IMR-90 (cell line): ENCODE data around the gene C1QTNF8. TPM values are rescaled to one million over a fixed set of nuclear protein-coding genes. Genes with fewer than 3 reads are reported as not detected.

Source experiments
- ATAC-seq: fragments of 200-7000 bp; cut with Tn5 transposase; 2 replicates; pipeline ENCODE4 v1.9.1; 2020; ENCODE audit warnings: low read depth, mild to moderate bottlenecking, moderate library complexity
- BruUV-seq: library from RNA; stranded (reverse); fragments of 400-500 nt; replicated peaks from 2 replicates; lab custom pipeline; 2021; lab: Mats Ljungman, UMichigan
- CTCF ChIA-PET: fragments of 300-600 bp; formaldehyde crosslinking; extraction: SDS; loops from one replicate; lab custom pipeline; 2021; ENCODE audit warnings: antibody characterized with exemption; lab: Yijun Ruan, JAX
- POLR2A ChIA-PET: fragments of 300-600 bp; sonication (Branson Sonifier 250); formaldehyde crosslinking; loops from one replicate; lab custom pipeline; 2022; ENCODE audit warnings: antibody characterized with exemption; ENCODE audit not compliant: unreplicated experiment; lab: Charles Lee
- DNase-seq: peaks from one replicate; pipeline ENCODE4 v3.0.0; 2013
- H2AFZ ChIP-seq: replicated peaks from 2 replicates; pipeline ENCODE3; 2013; ENCODE audit warnings: low read length, mild to moderate bottlenecking; ENCODE audit not compliant: poor library complexity
- H2AK5ac ChIP-seq: 2 replicates; pipeline ENCODE4 v1.6.1; 2013; ENCODE audit warnings: low read depth, low read length, inconsistent platforms
- H2AK9ac ChIP-seq: replicated peaks from 2 replicates; pipeline ENCODE3; 2013; ENCODE audit warnings: mild to moderate bottlenecking, low read depth, low read length, moderate library complexity; ENCODE audit not compliant: poor library complexity
- H2BK120ac ChIP-seq: 2 replicates; pipeline ENCODE4 v1.6.1; 2013; ENCODE audit warnings: low read depth, low read length, inconsistent platforms
- H2BK15ac ChIP-seq: 3 replicates; pipeline ENCODE4 v1.6.1; 2013; ENCODE audit warnings: low read depth, low read length, inconsistent platforms
- H2BK20ac ChIP-seq: 2 replicates; pipeline ENCODE4 v1.6.1; 2013; ENCODE audit warnings: low read depth, mild to moderate bottlenecking, inconsistent platforms, low read length, moderate library complexity
- H2BK5ac ChIP-seq: 2 replicates; pipeline ENCODE4 v1.6.1; 2013; ENCODE audit warnings: mild to moderate bottlenecking, low read depth, low read length, inconsistent platforms; ENCODE audit not compliant: poor library complexity, severe bottlenecking
- H3K14ac ChIP-seq: replicated peaks from 2 replicates; pipeline ENCODE4 v1.6.1; 2013; ENCODE audit warnings: low read depth, low read length, inconsistent platforms
- H3K18ac ChIP-seq: 2 replicates; pipeline ENCODE4 v1.6.1; 2013; ENCODE audit warnings: low read depth, low read length, control low read depth
- H3K23ac ChIP-seq: 2 replicates; pipeline ENCODE4 v1.6.1; 2013; ENCODE audit warnings: low read depth, low read length, inconsistent platforms
- H3K27ac ChIP-seq: 2 replicates; pipeline ENCODE4 v1.5.1; 2013; ENCODE audit warnings: mild to moderate bottlenecking, control low read depth, low read length; ENCODE audit not compliant: insufficient read depth
- H3K27me3 ChIP-seq: 2 replicates; pipeline ENCODE4 v1.6.1; 2013; ENCODE audit warnings: low read length; ENCODE audit not compliant: control insufficient read depth, insufficient read depth
- H3K36me3 ChIP-seq: 2 replicates; pipeline ENCODE4 v1.6.1; 2013; ENCODE audit warnings: low read length, mixed read lengths; ENCODE audit not compliant: control insufficient read depth, insufficient read depth
- H3K4ac ChIP-seq: 2 replicates; pipeline ENCODE4 v1.6.1; 2013; ENCODE audit warnings: low read depth, low read length, inconsistent platforms
- H3K4me1 ChIP-seq: 2 replicates; pipeline ENCODE4 v1.6.1; 2013; ENCODE audit warnings: low read length, mixed read lengths; ENCODE audit not compliant: control insufficient read depth, insufficient read depth
- H3K4me2 ChIP-seq: 2 replicates; pipeline ENCODE4 v1.6.1; 2013; ENCODE audit warnings: low read depth, mild to moderate bottlenecking, control low read depth, low read length, moderate library complexity
- H3K4me3 ChIP-seq: 2 replicates; pipeline ENCODE4 v1.5.1; 2013; ENCODE audit warnings: low read depth, mild to moderate bottlenecking, control low read depth, low read length, moderate library complexity; ENCODE audit not compliant: insufficient read depth
- H3K56ac ChIP-seq: 2 replicates; pipeline ENCODE4 v1.6.1; 2013; ENCODE audit warnings: low read length, inconsistent platforms; ENCODE audit not compliant: insufficient read depth; ENCODE audit errors: extremely low read depth
- H3K79me1 ChIP-seq, 2 experiments: 2 replicates each; pipeline ENCODE4 v1.6.1; 2013; ENCODE audit warnings: low read length in 2 of 2, inconsistent platforms in 1 of 2, low read depth in 1 of 2
- H3K9ac ChIP-seq: 2 replicates; pipeline ENCODE4 v1.6.1; 2013; ENCODE audit warnings: low read depth, low read length, control low read depth
- H3K9me1 ChIP-seq: 2 replicates; pipeline ENCODE4 v1.6.1; 2013; ENCODE audit warnings: low read length, inconsistent platforms; ENCODE audit not compliant: insufficient read depth
- H3K9me3 ChIP-seq: 2 replicates; pipeline ENCODE4 v1.6.1; 2013; ENCODE audit warnings: low read length; ENCODE audit not compliant: control insufficient read depth, insufficient read depth
- H4K20me1 ChIP-seq: 2 replicates; pipeline ENCODE4 v1.6.1; 2013; ENCODE audit warnings: low read length, inconsistent platforms; ENCODE audit not compliant: insufficient read depth
- H4K5ac ChIP-seq: 2 replicates; pipeline ENCODE4 v1.6.1; 2013; ENCODE audit warnings: mild to moderate bottlenecking, low read depth, low read length, control low read depth
- H4K8ac ChIP-seq, 2 experiments: 2 replicates each; pipeline ENCODE4 v1.6.1; 2013; ENCODE audit warnings: low read depth in 2 of 2, low read length in 2 of 2, control low read depth in 1 of 2, inconsistent platforms in 1 of 2
- H4K91ac ChIP-seq: 2 replicates; pipeline ENCODE4 v1.6.1; 2013; ENCODE audit warnings: low read depth, low read length, inconsistent platforms; ENCODE audit not compliant: insufficient read depth
- BHLHE40 ChIP-seq: fragments of 150-350 bp; IDR thresholded peaks from 2 replicates; pipeline ENCODE4 v1.6.1; 2016; ENCODE audit warnings: mild to moderate bottlenecking, low read depth, low read length
- CEBPB ChIP-seq: IDR thresholded peaks from 2 replicates; pipeline ENCODE4 v1.6.1; 2012; ENCODE audit warnings: low read depth, low read length, improper control_type of control experiment
- CHD1 ChIP-seq: IDR thresholded peaks from 2 replicates; pipeline ENCODE4 v1.6.1; 2012; ENCODE audit warnings: low read depth, low read length, improper control_type of control experiment
- CTCF ChIP-seq: conservative IDR thresholded peaks from 2 replicates; pipeline ENCODE4 v1.5.1; 2012; ENCODE audit warnings: mild to moderate bottlenecking, low read depth, low read length, improper control_type of control experiment
- ELK1 ChIP-seq: fragments of 150-350 bp; IDR thresholded peaks from 2 replicates; pipeline ENCODE4 v1.6.1; 2016; ENCODE audit warnings: low read depth, mild to moderate bottlenecking, low read length, moderate library complexity, borderline replicate concordance
- FOS ChIP-seq: fragments of 150-350 bp; IDR thresholded peaks from 2 replicates; pipeline ENCODE4 v1.6.1; 2016; ENCODE audit warnings: low read depth, low read length
- MAFK ChIP-seq: IDR thresholded peaks from 2 replicates; pipeline ENCODE4 v1.6.1; 2012; ENCODE audit warnings: low read depth, low read length, improper control_type of control experiment
- MAZ ChIP-seq: IDR thresholded peaks from 2 replicates; pipeline ENCODE4 v1.6.1; 2012; ENCODE audit warnings: low read depth, mild to moderate bottlenecking, low read length, improper control_type of control experiment, moderate library complexity, borderline replicate concordance
- MXI1 ChIP-seq: IDR thresholded peaks from 2 replicates; pipeline ENCODE4 v1.6.1; 2012; ENCODE audit warnings: low read depth, mild to moderate bottlenecking, low read length, moderate library complexity, borderline replicate concordance
- NFE2L2 ChIP-seq: fragments of 150-350 bp; IDR thresholded peaks from 2 replicates; pipeline ENCODE4 v1.6.1; 2016; ENCODE audit warnings: low read depth, mild to moderate bottlenecking, low read length
- POLR2A ChIP-seq: IDR thresholded peaks from 2 replicates; pipeline ENCODE4 v1.6.1; 2012; ENCODE audit warnings: mild to moderate bottlenecking, low read depth, low read length
- RAD21 ChIP-seq: IDR thresholded peaks from 2 replicates; pipeline ENCODE4 v1.6.1; 2012; ENCODE audit warnings: low read length, improper control_type of control experiment
- RCOR1 ChIP-seq: IDR thresholded peaks from 2 replicates; pipeline ENCODE4 v1.6.1; 2012; ENCODE audit warnings: mild to moderate bottlenecking, low read length, improper control_type of control experiment; ENCODE audit not compliant: insufficient replicate concordance
- RFX5 ChIP-seq: IDR thresholded peaks from 2 replicates; pipeline ENCODE4 v1.8.0; 2012; ENCODE audit warnings: low read depth, mild to moderate bottlenecking, low read length, moderate library complexity
- SMC3 ChIP-seq: fragments of 150-350 bp; IDR thresholded peaks from 2 replicates; pipeline ENCODE4 v1.6.1; 2016; ENCODE audit warnings: low read depth, mild to moderate bottlenecking, antibody characterized with exemption, low read length, moderate library complexity
- USF2 ChIP-seq: fragments of 150-350 bp; IDR thresholded peaks from 2 replicates; pipeline ENCODE4 v1.6.1; 2017; ENCODE audit warnings: mild to moderate bottlenecking, antibody characterized with exemption, low read length, low read depth
- WGBS, 2 experiments: methylation state at CpG; one replicate each; pipeline versions ENCODE4 v1.1.5 to v1.1.7; 2013; ENCODE audit warnings: missing lambda C conversion rate in 2 of 2; ENCODE audit not compliant: insufficient read length in 1 of 2; ENCODE audit errors: extremely low coverage in 2 of 2; 5-methylcytosine and 5-hydroxymethylcytosine counted together
- dilution Hi-C: fragments of 300-500 bp; cut with HindIII; formaldehyde crosslinking; loops from one replicate; pipeline ENCODE4 v1.14.3; 2018; ENCODE audit warnings: low sequenced_read_pairs; ENCODE audit not compliant: unreplicated experiment
- in situ Hi-C: fragments of 300-500 bp; cut with MboI; formaldehyde crosslinking; loops from 3 replicates; pipeline ENCODE4 v1.14.3; 2019; ENCODE audit warnings: low sequenced_read_pairs, inconsistent platforms, mixed read lengths
- intact Hi-C: fragments of 100-400 bp; cut with micrococcal nuclease; formaldehyde crosslinking; loops from 2 replicates; pipeline ENCODE4 v1.10.0; 2022
- polyA plus RNA-seq, 3 experiments: library from polyadenylated mRNA; depleted of rRNA; stranded (reverse); fragments of >200 nt; gene quantifications; 2 replicates each; pipeline ENCODE4 v1.2.3, GENCODE V29; 2012; ENCODE audit warnings: low replicate concordance in 1 of 3
- total RNA-seq: library from RNA; depleted of rRNA; stranded (reverse); fragments of >200 nt; gene quantifications from 2 replicates; pipeline ENCODE4 v1.2.3, GENCODE V29; 2012

Gene C1QTNF8
- total and polyA plus RNA-seq, 2 of the 4 experiments (the other 2 are of a cell fraction) = not detected

- dilution Hi-C loops = no loop called here
Observed at GRCh38 chr16:1127101-1127500, 31.1 kb upstream of the C1QTNF8 start.

More at GRCh38 chr16:1127101-1127500, 31.1 kb upstream of the C1QTNF8 start:
- Histone ChIP-seq H3K36me3 (no peaks in the 10 kb centered on the region), H3K4me1 (peaks cover 2% of the 10 kb centered on the region; the same call in 1 of the 2 replicates), H2AFZ (no peak overlapping the region), H2AK9ac (no peak overlapping the region), H2BK20ac (no peak overlapping the region), H3K23ac (no peak overlapping the region), H3K79me1 (no peaks in the 10 kb centered on the region), H3K56ac (no peak overlapping the region), H3K9me3 (no peaks in the 10 kb centered on the region), H3K4me2 (no peak overlapping the region), H2BK5ac (no peak overlapping the region), H3K14ac (no peak overlapping the region), H4K20me1 (no peaks in the 10 kb centered on the region), H4K5ac (no peak overlapping the region), H3K18ac (no peak overlapping the region), H3K4me3 (no peak overlapping the region), H4K8ac (no peak overlapping the region), H4K91ac (no peak overlapping the region), H3K9ac (no peak overlapping the region), H2AK5ac (no peak overlapping the region), H2BK120ac (no peak overlapping the region), H3K27me3 (peaks cover under 1% of the 10 kb centered on the region; the same call in 1 of the 2 replicates), H3K9me1 (no peaks in the 10 kb centered on the region), H3K4ac (no peak overlapping the region), H2BK15ac (no peak overlapping the region), H3K27ac (no peak overlapping the region)
- in situ Hi-C loops = no loop called here
- no peak for TF ChIP-seq CTCF
- TF ChIP-seq MAZ = no peak
- TF ChIP-seq MXI1 = no peak
- TF ChIP-seq USF2 = no peak
- TF ChIP-seq MAFK = no peak
- TF ChIP-seq CEBPB = no peak
- TF ChIP-seq BHLHE40 = no peak
- TF ChIP-seq FOS = no peak
- TF ChIP-seq ELK1 = no peak
- TF ChIP-seq CHD1 = no peak
- TF ChIP-seq RAD21 = no peak
- no peak for TF ChIP-seq RFX5
- TF ChIP-seq POLR2A = no peak
- TF ChIP-seq SMC3 = no peak
- TF ChIP-seq NFE2L2 = no peak
- TF ChIP-seq RCOR1 = no peak
- ATAC-seq (no peak), DNase-seq (no peak)
- CTCF ChIA-PET = no interaction called here
- 50% methylated on average over 6 of the region's 16 CpGs; no CpG with 5 or more reads in 1 of the 2 experiments for WGBS, 2 experiments
- POLR2A ChIA-PET = no interaction called here
- BruUV-seq = no TSS peak
- intact Hi-C loops = no loop called here
